Measurements from ENCODE around the gene SEZ6.

SEZ6 gene

DNA sequence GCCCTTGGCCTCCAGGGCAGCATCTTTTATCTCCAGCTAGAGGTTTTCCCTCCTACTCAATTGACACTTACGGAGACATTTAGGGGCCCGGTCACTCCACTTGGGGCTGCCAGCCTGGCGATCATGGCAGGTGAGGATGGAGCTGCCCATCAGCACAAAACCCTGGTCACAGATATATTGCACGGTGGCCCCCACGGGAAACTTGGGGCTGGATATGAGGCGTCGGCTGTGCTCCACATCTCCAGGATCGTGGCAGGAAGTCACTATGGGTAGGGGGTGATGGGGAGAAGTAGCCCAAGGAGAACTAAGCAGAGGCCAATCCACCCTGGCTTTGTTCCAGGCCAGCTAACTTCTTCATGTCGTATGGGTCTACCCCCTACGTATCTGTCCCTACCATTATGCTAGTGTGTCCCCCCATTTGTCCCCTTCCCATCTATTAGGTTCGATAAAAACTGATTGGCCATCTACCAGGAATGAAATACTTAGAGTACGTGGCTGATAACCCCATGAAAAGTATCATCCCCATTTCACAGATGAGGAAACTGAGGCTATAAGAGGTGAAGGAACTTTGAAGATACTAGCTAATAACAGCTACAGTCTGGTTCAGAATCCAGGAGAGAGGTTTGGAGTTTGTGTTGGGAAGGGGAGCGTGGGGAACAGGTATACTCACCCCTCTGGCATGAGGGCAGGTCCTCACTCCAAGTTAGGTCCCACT is 48.4 kb downstream of the SEZ6 start:
- no peak overlapping the region for H3K4me3 ChIP-seq (ENCODE audit: low read depth, low read length)

DNA sequence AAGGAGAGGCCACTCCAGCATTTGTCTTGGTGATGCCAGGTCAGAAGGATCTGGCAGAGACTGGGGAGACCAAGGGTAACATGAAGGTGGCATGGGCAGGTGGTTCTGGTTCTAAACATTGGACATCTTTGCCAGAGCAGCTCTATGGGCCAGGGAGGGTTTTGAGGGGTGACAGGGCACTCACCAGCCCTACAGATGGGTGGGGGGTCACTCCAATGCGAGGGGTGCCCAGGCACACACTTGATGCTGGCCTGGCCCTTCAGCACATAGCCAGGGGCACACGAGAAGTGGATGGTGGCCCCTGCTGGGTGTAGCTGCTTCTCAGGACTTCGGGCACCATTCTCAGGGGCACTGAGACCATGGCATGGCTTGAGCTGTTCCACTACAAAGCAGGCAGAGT is 49.0 kb downstream of the SEZ6 start:
- no peak overlapping the region for H3K4me3 ChIP-seq (ENCODE audit: low read depth, low read length)

DNA sequence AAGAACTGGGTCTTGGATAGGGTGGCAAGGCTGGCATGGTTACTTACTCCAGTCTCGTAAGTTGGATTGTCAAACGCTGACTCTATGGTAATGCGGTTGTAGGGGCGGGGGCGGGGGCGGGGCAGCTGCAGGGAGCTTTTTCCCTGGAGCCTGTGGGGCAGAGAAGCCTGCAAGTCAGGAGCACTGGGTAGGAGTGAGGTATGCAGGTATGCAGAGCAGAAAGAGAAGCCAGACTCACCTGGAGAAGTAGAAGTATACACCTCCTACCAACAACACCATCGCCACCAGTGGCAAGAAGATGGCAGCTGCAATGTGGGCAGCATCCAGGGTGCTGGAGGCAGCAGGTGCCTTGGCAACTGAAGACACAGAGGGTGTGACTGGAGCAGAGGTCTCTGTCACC is 49.7 kb downstream of the SEZ6 start:
- H3K4me3 ChIP-seq (ENCODE audit: low read depth, low read length): no peak overlapping the region

DNA sequence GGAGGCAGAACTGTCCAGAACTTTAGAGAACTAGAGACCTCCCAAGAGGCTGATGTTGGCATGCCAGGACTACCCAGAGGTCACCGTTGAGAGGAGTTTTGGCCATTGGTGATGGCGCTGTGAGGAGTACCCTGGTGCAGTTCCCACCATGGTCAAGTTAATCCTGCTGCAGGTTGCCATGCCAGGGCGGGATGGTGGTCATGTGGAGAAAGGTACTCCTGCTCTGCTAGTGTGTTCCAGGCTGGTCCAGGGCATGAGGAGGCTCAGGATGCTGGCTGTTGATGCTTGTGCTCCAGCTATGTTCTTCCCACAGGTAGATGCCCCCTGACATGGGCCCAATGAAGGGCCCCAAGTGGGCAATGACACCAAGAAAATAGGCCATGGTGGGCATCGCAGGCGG is 50.4 kb downstream of the SEZ6 start:
- H3K4me3 ChIP-seq (ENCODE audit: low read depth, low read length): no peak overlapping the region

DNA sequence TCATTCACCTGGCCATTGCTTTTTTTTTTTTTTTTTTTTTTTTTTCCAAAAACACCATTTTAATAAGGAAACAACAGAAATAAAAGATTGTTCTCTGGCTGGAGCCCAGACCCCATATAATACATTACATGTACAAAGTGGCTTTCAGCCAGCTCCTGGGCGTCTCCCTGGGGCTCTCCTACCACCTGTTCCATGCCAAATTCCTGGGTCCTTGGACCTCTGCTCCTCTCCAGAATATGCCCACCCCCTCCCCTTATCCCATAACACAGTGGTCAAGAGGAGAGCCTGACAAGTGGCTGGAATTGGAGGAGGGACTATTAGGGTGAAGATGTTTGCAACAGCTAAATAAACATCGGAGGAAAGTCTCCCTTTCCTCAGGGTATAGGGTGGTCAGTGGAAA is 50.9 kb downstream of the SEZ6 start:
- H3K4me3 ChIP-seq (ENCODE audit: low read depth, low read length): no peak overlapping the region

DNA sequence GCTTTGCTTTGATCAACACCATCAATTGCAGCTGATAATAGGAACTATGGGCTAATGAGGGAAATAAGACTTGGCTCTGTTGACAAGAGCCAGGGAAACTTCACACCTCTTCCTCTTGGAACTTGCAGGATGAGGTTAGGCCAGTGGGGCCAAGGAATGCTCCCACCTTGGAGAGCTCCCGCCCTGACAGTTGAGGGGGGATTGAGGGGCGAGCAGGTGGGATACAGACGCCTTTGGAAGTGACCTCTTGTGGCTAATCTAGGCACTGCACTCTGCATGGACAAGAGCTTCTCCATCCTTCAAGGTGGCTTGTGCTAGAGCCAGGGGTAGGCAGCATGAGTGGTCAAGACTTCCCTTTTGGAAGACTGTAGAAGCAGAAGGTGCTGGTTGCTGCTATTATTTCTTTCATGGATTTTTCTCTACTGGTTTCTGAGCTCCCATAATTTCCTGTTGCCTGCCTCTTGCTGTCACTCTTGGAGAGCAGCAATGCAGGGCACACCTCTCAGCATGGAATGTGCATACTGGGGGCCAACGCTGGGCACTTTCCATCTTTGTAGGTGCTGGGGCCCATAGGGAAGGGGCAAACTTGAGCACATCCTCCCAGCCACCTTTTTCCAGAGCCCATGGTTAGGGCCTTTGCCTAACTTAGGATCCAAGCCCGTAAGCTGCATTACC is 52.3 kb downstream of the SEZ6 start:
- no peak overlapping the region for H3K4me3 ChIP-seq (ENCODE audit: low read depth, low read length)

DNA sequence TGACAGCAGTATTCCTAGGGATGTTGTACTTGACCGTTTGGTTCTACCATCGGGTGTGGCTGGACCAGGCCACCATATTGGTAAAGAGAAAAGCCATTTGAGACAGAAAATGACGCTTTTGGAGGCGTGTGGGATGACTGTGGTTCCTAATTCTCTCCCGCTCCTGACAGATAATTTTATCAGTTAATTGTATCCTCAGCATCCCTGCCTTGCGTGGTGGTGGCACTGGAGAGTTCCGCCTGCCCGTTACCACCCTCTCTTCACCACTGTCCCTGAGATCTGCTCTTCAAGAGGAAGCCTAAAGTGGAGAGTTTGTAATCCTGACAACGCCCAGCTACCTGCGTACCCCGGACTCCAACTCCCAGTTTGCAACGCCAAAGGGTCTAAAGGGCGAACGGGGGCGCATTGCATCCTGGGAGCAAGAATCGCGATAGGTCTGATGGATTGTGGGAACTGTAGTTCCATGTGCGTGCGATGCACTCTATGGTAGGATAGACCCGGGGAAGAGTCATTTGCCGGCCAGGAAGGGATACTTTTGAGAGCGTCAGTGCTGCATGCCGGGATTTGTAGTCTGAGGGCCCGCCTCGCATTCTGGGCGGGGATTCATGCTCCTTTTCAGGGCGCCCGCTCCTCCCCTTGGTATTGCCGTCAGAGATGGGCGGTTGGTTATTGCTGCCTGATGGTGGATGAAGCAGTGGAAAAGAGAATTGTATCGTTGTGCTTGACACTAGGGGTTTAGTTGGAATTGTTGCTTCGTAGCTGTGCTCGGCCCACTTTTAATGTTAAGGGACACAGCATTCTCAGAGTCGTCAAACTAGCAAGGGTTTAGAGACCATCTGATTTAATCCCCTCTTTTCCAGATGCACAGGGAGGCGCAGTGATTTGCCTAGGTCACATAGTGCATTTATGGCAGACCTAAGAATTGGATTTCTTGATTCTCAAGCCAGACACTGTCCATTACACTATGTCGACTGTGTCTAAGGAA is 53.5 kb downstream of the SEZ6 start:
- H3K4me3 ChIP-seq (ENCODE audit: low read depth, low read length): peak overlapping the region; percentile 79

DNA sequence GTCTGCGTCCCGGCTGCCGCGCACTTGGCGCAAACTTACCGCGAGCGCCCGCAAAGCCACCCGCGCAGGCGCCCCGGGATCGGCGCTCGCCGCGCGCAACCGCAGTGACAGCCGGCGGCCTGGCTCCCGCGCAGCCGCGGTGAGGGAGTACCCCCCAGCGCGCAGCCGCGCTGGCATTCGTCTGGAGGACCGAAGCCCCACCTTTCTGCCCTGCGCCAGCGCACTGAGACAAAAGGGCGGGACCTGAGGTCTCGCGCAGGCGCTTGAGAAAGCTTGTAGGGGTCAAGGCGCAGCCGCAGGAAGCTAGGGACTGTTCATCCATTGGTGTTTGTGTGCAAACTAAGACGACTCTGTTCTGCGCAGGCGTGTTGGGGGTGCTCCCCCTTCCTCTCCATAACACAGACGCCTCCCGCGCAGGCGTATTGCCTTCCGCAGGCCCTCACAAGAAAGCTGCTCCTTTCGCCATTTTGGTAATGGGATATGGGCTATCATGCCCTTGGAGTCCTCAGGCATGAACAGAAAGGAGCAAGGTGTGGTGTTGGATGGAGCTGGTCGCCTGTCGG is 54.3 kb downstream of the SEZ6 start, which contains the start of gene PHF12:
PHF12 (minus strand) TSS at position 91 of the 563 bp plus-strand sequence. CDS start 558 bp downstream, outside the sequence.
- peak within 1 kb of the TSS; percentile 95 for H3K4me3 ChIP-seq (ENCODE audit: low read depth, low read length)

DNA sequence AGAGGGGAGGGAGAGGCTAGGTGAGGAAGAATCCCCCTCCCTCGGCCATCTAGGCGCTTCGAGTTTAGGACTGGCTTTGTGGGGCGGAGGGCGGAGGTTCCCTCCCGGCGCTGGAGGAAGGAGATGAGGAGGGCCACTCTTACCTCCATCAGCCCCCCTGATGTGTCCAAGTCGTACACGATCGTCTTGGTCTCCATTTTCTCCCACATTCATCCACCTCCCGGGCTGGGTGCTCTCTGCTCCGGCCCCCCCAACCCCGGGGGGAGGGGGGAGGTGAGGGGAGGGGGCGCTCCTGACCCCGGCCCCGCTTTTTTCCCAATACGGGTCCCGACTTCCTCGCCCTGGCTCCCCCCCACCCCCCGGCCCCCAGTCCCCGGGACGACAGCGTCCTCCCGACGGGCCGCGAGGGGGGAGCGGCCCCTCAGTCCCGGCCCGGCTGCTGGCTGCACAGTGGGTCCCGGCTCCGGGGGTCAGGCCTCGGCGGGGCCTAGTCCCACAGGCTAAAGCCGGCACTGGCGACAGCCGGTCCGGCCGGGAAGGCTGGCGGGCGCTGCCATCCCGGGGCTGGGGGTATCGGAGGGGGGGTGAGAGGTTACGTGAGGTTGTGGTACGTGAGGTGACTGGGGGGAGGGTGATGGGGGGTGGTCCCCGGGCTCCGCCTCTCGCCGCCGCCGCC is 54.9 kb downstream of the SEZ6 start:
- H3K4me3 ChIP-seq (ENCODE audit: low read depth, low read length): peak overlapping the region; percentile 95

DNA sequence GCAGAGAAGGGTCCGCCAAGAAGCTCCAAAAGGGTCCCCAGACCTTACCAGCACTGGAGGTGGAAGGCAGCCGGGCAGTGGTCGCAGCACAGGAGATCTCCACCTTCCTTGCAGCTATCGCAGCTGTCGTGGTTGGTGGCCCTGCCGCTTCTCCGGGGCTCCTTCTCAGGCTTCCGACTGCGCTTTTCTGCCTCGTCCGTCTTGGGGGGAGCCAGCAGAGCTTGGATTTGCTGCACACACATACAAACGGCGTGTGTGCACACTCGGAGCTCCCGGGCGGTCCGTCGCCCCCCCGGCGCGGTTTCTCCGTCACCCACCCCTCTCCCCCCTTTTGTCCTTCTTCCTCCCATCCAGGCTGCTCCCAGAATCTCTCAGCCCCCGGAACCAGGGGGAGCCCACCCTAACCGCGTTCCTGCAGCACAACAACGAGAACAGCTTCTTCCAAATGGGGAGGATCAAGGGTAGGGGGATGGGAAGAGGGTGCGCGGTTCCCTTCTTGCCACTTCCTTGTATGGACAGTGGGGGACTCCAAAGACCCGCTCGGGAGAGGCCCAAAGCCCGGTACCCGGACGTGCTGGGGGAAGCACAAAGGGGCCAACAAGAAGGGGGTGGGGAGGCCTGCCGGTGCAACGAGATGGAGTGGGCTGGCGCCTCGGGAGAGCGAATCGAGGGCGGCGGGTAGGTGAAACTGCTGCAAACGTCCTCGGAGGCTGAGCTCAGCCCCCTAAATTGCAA is 55.6 kb downstream of the SEZ6 start:
- peak overlapping the region; percentile 95 for H3K4me3 ChIP-seq (ENCODE audit: low read depth, low read length)

DNA sequence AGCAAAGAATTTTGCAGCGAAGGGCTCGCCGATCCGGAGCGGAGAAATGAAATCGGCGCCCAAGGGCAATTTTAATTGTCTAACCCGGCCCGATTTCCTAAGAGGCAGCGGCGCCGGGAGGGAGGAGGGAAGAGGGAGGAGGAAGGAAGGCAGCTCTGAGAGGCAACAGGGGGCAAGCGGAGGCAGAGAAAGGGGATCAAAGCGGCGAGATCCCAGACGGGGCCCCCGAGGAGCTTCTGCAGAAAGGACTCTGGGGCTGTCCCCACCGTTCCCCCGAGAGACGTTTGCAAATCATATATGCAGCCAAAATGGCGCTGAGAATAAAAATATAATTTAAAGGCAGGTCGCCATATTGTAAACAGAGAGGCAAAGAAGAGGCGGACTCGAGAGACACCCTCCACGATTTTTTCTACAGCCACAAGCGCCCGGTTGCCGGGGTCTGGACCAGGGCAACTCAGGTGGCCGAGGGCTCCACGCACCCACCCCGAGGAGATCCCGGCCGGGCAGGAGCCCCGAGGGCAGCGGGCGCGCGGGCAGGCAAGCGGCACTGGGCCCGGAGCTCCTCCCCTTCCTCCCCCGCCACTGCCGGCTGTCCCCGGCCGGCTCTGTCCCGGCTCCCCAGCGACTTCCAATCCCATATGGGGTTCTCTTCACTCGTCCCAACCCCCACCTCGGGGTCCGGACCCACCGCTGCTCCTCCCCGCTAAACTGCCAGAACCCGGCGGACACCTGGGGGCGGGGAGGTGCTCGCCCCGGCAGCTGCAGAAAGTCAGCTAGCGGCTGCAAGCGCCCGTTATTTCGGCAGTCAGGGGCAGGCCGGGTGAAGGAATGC is 56.4 kb downstream of the SEZ6 start:
- H3K4me3 ChIP-seq (ENCODE audit: low read depth, low read length): peak overlapping the region; percentile 95

DNA sequence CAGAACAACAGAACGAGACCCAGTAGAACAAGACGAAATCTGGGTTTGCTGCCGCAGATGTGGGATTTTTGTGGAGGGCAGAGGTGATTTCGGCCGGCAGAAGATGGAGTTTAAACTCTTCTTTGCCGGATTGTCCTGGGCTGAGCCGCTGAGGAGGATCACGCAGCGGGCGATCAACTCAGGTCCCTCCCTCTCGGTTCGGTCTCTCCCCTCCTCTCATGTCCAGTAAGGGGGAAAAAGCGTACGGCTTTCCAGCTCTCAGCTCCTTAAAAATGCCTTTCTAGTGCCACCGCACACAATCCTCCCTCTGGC is 57.0 kb downstream of the SEZ6 start:
- peak overlapping the region; percentile 95 for H3K4me3 ChIP-seq (ENCODE audit: low read depth, low read length)

DNA sequence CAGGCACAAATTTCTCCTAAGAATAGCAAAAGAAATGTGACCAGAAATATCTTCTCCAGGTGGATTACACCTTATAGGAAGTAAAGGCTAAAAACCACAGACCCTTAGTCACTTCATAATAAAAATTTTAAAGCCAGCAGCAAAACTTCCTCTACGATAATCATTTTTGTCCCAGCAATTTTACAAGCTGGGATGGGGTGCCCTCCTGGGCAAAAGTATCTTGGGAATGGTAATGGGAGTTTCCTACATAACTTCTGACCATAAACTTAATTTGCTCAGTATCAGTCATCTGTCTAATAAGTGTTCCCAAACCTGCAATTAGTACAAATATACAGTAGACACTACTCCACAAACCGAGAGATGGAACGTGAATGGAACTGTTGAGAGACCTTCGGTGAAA is 57.5 kb downstream of the SEZ6 start:
- H3K4me3 ChIP-seq (ENCODE audit: low read depth, low read length): peak overlapping the region; percentile 95

DNA sequence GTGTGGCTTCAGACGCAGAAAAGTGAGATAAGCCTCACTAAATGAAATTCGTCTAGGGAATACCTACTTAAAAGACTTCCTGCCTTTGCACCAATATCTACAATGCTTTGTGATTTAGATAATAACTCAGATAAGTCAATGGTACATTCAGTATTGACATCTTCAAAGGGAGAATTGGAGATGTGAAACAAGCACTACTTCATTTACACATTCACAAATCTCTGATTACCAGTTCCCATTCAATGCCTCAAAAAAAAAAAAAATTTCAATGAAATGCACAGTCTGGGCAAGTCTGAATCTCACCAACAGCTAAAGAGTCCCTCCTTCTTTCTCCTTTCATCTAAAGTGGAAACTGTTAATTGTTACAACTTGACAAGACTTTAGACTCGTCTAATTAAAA is 58.2 kb downstream of the SEZ6 start:
- no peak overlapping the region for H3K4me3 ChIP-seq (ENCODE audit: low read depth, low read length)

DNA sequence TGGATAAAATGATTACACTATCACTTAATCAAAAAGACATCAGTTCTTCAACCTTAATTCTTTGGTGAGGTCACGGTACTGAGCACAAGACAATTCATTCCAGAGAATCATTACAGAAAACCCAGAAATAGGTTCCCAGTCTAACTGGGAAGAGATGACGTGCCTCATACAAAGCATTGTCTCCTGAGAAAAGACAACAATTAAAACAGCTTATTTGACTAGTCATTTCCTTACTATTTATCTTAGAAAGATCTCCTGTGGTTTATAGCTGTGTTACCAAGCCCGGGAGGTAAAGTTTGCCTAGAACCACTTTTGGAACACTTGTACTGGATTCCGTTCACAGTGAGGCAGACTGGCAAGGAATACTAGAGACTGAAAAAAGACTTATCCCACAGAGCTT is 59.6 kb downstream of the SEZ6 start:
- H3K4me3 ChIP-seq (ENCODE audit: low read depth, low read length): no peak overlapping the region

DNA sequence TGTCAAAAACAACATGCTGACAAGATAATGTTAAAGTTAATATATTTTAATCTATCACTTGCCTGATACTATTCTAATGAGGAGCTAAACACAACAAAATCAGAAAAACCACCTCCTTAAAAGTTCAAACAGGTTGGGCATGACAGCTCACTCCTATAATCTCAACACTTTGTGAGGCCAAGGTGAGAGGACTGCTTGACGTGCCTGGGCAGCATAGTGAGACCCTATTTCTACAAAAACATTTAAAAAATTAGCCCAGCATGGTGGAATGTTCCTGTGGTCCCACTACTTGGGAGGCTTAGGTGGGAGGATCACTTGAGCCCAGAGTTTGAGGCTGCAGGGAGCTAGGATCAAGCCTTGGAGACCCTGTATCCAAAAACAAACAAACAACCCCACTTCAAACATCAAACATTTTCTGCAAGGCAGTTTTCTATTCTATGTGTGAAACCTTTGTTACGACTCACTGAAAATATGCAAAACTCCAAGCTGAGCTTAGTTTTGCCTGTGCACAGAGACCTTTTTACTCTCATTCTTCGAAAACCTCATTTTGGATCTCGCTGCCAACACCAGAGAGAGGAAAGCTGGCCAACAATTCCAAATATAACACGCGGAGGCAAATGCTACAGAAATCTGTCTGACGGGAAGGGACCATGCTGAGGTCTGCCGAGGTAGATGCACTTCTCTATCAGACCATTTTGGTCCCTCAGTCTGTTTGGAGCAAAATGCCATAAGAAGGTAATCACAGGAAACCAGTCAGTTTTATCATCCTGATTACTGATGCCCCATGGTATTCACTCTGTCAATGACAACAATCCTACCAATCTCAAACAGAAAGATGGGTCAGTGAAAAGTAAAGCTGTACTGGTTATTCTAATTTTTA is 60.7 kb downstream of the SEZ6 start:
- H3K4me3 ChIP-seq (ENCODE audit: low read depth, low read length): no peak overlapping the region

DNA sequence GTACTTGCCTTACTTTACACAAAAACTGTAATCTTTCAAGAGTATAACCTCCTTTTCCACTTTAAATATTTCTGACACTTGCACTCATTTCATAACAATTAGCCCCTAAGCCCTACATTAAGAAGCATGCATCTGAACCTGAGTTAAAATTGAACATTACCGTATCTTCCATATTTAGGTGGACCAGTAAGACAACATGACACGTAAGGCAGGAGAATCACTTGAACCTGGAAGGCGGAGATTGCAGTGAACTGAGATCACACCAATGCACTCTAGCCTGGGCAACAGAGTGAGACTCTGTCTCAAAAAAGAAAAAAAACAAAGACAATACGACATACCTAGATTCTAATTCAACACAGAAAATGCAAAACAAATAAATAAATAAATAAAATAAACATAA is 61.5 kb downstream of the SEZ6 start:
- no peak overlapping the region for H3K4me3 ChIP-seq (ENCODE audit: low read depth, low read length)

DNA sequence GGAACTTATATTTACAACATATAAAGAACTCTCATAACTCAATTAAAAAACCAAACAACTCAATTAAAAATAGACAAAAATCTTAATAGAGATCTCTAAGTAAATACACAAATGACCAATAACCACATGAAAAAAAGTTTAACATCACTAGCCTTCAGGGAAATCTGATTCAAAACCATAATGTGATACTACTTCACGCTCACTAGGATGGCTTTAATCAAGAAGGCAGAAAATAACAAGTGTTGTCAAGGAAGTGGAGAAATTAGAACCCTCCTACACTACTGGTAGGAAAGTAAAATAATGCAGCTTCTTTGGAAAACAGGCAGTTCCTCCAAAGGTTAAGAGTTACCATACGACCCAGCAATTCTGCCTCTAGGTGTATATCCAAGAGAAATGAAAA is 62.9 kb downstream of the SEZ6 start:
- no peak overlapping the region for H3K4me3 ChIP-seq (ENCODE audit: low read depth, low read length)

Measured in iPS-11a (cell line).